ENCODE results near the gene TMX1.

Gene TMX1

GRCh38 chr14:51293149-51293911, 53.3 kb downstream of the TMX1 start:
- no peak for DNase-seq (ENCODE audit: low read depth, low spot score)
- Histone ChIP-seq H3K27ac (no peak overlapping the region), H3K9ac (ENCODE audit: insufficient read length) (no peak overlapping the region), H3K4me3 (no peak overlapping the region), H3K9me3 (ENCODE audit: low read depth, low read length) (no peaks in the 10 kb centered on the region), H3K36me3 (ENCODE audit: insufficient read depth, low read length) (no peaks in the 10 kb centered on the region)
- no peak for TF ChIP-seq EZH2 (IDR thresholded peaks at IDR 0.05)
- TF ChIP-seq FOXP2 (optimal IDR thresholded peaks at IDR 0.05; ENCODE audit: control extremely low read depth, extremely low read length, insufficient read depth): no peak
- no peak for TF ChIP-seq POLR2AphosphoS5 (IDR thresholded peaks at IDR 0.05; ENCODE audit: borderline replicate concordance, low read depth, low read length)

GRCh38 chr14:51293912-51294389, 53.9 kb downstream of the TMX1 start:
- Histone ChIP-seq H3K9me3 (ENCODE audit: low read depth, low read length) (no peaks in the 10 kb centered on the region), H3K27ac (no peak overlapping the region)

GRCh38 chr14:51294951-51295525, 55.0 kb downstream of the TMX1 start:
- H3K36me3 ChIP-seq (ENCODE audit: insufficient read depth, low read length): no peaks in the 10 kb centered on the region

More at GRCh38 chr14:51293912-51294389, 53.9 kb downstream of the TMX1 start:
- Histone ChIP-seq H3K9ac (ENCODE audit: insufficient read length) (no peak overlapping the region), H3K4me3 (no peak overlapping the region), H3K36me3 (ENCODE audit: insufficient read depth, low read length) (no peaks in the 10 kb centered on the region)
- DNase-seq (ENCODE audit: low read depth, low spot score): no peak
- TF ChIP-seq FOXP2 (optimal IDR thresholded peaks at IDR 0.05; ENCODE audit: control extremely low read depth, extremely low read length, insufficient read depth): no peak
- no peak for TF ChIP-seq EZH2 (IDR thresholded peaks at IDR 0.05)
- no peak for TF ChIP-seq POLR2AphosphoS5 (IDR thresholded peaks at IDR 0.05; ENCODE audit: borderline replicate concordance, low read depth, low read length)

GRCh38 chr14:51295646-51296263, 55.7 kb downstream of the TMX1 start:
- no peaks in the 10 kb centered on the region for H3K36me3 ChIP-seq (ENCODE audit: insufficient read depth, low read length)
- no peak overlapping the region for H3K27ac ChIP-seq
- DNase-seq (ENCODE audit: low read depth, low spot score): no peak
- no peaks in the 10 kb centered on the region for H3K9me3 ChIP-seq (ENCODE audit: low read depth, low read length)
- no peak overlapping the region for H3K4me3 ChIP-seq
- H3K9ac ChIP-seq (ENCODE audit: insufficient read length): no peak overlapping the region
- TF ChIP-seq EZH2 (IDR thresholded peaks at IDR 0.05): no peak
- no peak for TF ChIP-seq POLR2AphosphoS5 (IDR thresholded peaks at IDR 0.05; ENCODE audit: borderline replicate concordance, low read depth, low read length)
- TF ChIP-seq FOXP2 (optimal IDR thresholded peaks at IDR 0.05; ENCODE audit: control extremely low read depth, extremely low read length, insufficient read depth): no peak

More at GRCh38 chr14:51294951-51295525, 55.0 kb downstream of the TMX1 start:
- DNase-seq (ENCODE audit: low read depth, low spot score): no peak
- TF ChIP-seq POLR2AphosphoS5 (IDR thresholded peaks at IDR 0.05; ENCODE audit: borderline replicate concordance, low read depth, low read length) (no peak), FOXP2 (optimal IDR thresholded peaks at IDR 0.05; ENCODE audit: control extremely low read depth, extremely low read length, insufficient read depth) (no peak), EZH2 (IDR thresholded peaks at IDR 0.05) (no peak)
- Histone ChIP-seq H3K27ac (no peak overlapping the region), H3K4me3 (no peak overlapping the region), H3K9ac (ENCODE audit: insufficient read length) (no peak overlapping the region), H3K9me3 (ENCODE audit: low read depth, low read length) (no peaks in the 10 kb centered on the region)

GRCh38 chr14:51297066-51297465, 57.0 kb downstream of the TMX1 start:
- no peaks in the 10 kb centered on the region for H3K9me3 ChIP-seq (ENCODE audit: low read depth, low read length)
- H3K4me3 ChIP-seq: no peak overlapping the region
- TF ChIP-seq EZH2 (IDR thresholded peaks at IDR 0.05): no peak
- TF ChIP-seq FOXP2 (optimal IDR thresholded peaks at IDR 0.05; ENCODE audit: control extremely low read depth, extremely low read length, insufficient read depth): no peak
- no peak for TF ChIP-seq POLR2AphosphoS5 (IDR thresholded peaks at IDR 0.05; ENCODE audit: borderline replicate concordance, low read depth, low read length)
- no peak overlapping the region for H3K9ac ChIP-seq (ENCODE audit: insufficient read length)
- no peaks in the 10 kb centered on the region for H3K36me3 ChIP-seq (ENCODE audit: insufficient read depth, low read length)
- no peak overlapping the region for H3K27ac ChIP-seq
- DNase-seq (ENCODE audit: low read depth, low spot score): no peak

GRCh38 chr14:51298895-51299294, 58.8 kb downstream of the TMX1 start:
- Histone ChIP-seq H3K9ac (ENCODE audit: insufficient read length) (no peak overlapping the region), H3K9me3 (ENCODE audit: low read depth, low read length) (no peaks in the 10 kb centered on the region), H3K36me3 (ENCODE audit: insufficient read depth, low read length) (no peaks in the 10 kb centered on the region), H3K4me3 (no peak overlapping the region), H3K27ac (no peak overlapping the region)
- TF ChIP-seq EZH2 (IDR thresholded peaks at IDR 0.05) (no peak), FOXP2 (optimal IDR thresholded peaks at IDR 0.05; ENCODE audit: control extremely low read depth, extremely low read length, insufficient read depth) (no peak), POLR2AphosphoS5 (IDR thresholded peaks at IDR 0.05; ENCODE audit: borderline replicate concordance, low read depth, low read length) (no peak)
- no peak for DNase-seq (ENCODE audit: low read depth, low spot score)

GRCh38 chr14:51302295-51303030, 62.4 kb downstream of the TMX1 start:
- H3K27ac ChIP-seq: no peak overlapping the region
- H3K36me3 ChIP-seq (ENCODE audit: insufficient read depth, low read length): no peaks in the 10 kb centered on the region
- no peak for DNase-seq (ENCODE audit: low read depth, low spot score)
- TF ChIP-seq POLR2AphosphoS5 (IDR thresholded peaks at IDR 0.05; ENCODE audit: borderline replicate concordance, low read depth, low read length) (no peak), FOXP2 (optimal IDR thresholded peaks at IDR 0.05; ENCODE audit: control extremely low read depth, extremely low read length, insufficient read depth) (no peak), EZH2 (IDR thresholded peaks at IDR 0.05) (no peak)
- H3K9ac ChIP-seq (ENCODE audit: insufficient read length): no peak overlapping the region
- H3K4me3 ChIP-seq: no peak overlapping the region
- no peaks in the 10 kb centered on the region for H3K9me3 ChIP-seq (ENCODE audit: low read depth, low read length)

- Histone ChIP-seq H3K4me3 (no peak overlapping the region), H3K27ac (peak overlapping the region; percentile 3; the same call in 1 of the 2 replicates), H3K36me3 (ENCODE audit: insufficient read depth, low read length) (no peaks in the 10 kb centered on the region), H3K9ac (ENCODE audit: insufficient read length) (no peak overlapping the region), H3K9me3 (ENCODE audit: low read depth, low read length) (no peaks in the 10 kb centered on the region)
- DNase-seq (ENCODE audit: low read depth, low spot score): no peak
- TF ChIP-seq POLR2AphosphoS5 (IDR thresholded peaks at IDR 0.05; ENCODE audit: borderline replicate concordance, low read depth, low read length): no peak
- TF ChIP-seq FOXP2 (optimal IDR thresholded peaks at IDR 0.05; ENCODE audit: control extremely low read depth, extremely low read length, insufficient read depth): no peak
- TF ChIP-seq EZH2 (IDR thresholded peaks at IDR 0.05): no peak
Measured at GRCh38 chr14:51304438-51304837, 64.4 kb downstream of the TMX1 start.

Measured in SK-N-MC (cell line).